GM12878 (cell line): ENCODE results near the gene SNX30. TPM values are rescaled to one million over a fixed set of nuclear protein-coding genes. Genes with fewer than 3 reads are reported as not detected.

Experiments
- ATAC-seq: fragments of 200-7000 bp; cut with Tn5 transposase; 3 replicates; pipeline ENCODE4 v1.9.1; 2020; ENCODE audit warnings: mild to moderate bottlenecking, moderate library complexity
- BruUV-seq: library from RNA; stranded (reverse); fragments of 400-500 nt; replicated peaks from 2 replicates; lab custom pipeline; 2021; lab: Mats Ljungman, UMichigan
- CTCF ChIA-PET: fragments of 300-600 bp; sonication (Branson Sonifier 250); formaldehyde crosslinking; extraction: SDS; loops from one replicate; lab custom pipeline; 2021; ENCODE audit warnings: inconsistent platforms; lab: Yijun Ruan, JAX
- POLR2A ChIA-PET: fragments of 350-600 bp; formaldehyde crosslinking; extraction: SDS; loops from one replicate; lab custom pipeline; 2021; ENCODE audit warnings: inconsistent platforms; lab: Charles Lee
- RAD21 ChIA-PET: fragments of 300-600 bp; sonication (Branson Sonifier 250); formaldehyde crosslinking; loops from one replicate; lab custom pipeline; 2023; ENCODE audit warnings: antibody characterized with exemption; ENCODE audit not compliant: unreplicated experiment; lab: Charles Lee
- SMC1A ChIA-PET: fragments of 300-600 bp; sonication (Branson Sonifier 250); formaldehyde crosslinking; loops from one replicate; lab custom pipeline; 2023; ENCODE audit not compliant: unreplicated experiment, uncharacterized antibody; lab: Charles Lee
- DNase-seq: peaks from one replicate; pipeline ENCODE4 v3.0.0-alpha.2; 2011; ENCODE audit warnings: low read depth, low spot score
- FAIRE-seq: peaks from 3 replicates; lab custom pipeline; 2011; peaks lifted over from hg19 to GRCh38; lab: Jason Lieb, UNC
- H2AFZ ChIP-seq: 2 replicates; pipeline ENCODE4 v1.6.0; 2011; ENCODE audit warnings: low read depth, low read length, control low read depth; ENCODE audit not compliant: control insufficient read depth
- H3K27ac ChIP-seq: 2 replicates; pipeline ENCODE4 v1.5.1; 2011; ENCODE audit warnings: control low read depth; ENCODE audit not compliant: control insufficient read depth, insufficient read depth
- H3K27me3 ChIP-seq, 2 experiments: replicated peaks in 1 of 2; 2 replicates each; pipeline versions ENCODE4 v1.6.0 to v1.6.1; 2011; ENCODE audit warnings: low read length in 1 of 2; ENCODE audit not compliant: control insufficient read depth in 2 of 2, insufficient read depth in 2 of 2
- H3K36me3 ChIP-seq, 2 experiments: 2 replicates each; pipeline ENCODE4 v1.5.1; 2011; ENCODE audit warnings: low read length in 1 of 2; ENCODE audit not compliant: control insufficient read depth in 2 of 2, insufficient read depth in 2 of 2
- H3K4me1 ChIP-seq: 2 replicates; pipeline ENCODE4 v1.6.1; 2011; ENCODE audit warnings: mild to moderate bottlenecking, low read length, moderate library complexity, mixed read lengths; ENCODE audit not compliant: control insufficient read depth, insufficient read depth
- H3K4me2 ChIP-seq: 2 replicates; pipeline ENCODE4 v1.6.0; 2011; ENCODE audit warnings: control low read depth; ENCODE audit not compliant: control insufficient read depth, insufficient read depth
- H3K4me3 ChIP-seq: fragments of 200-600 bp; sonication (generic); 2 replicates; pipeline ENCODE4 v1.5.1; 2016
- H3K79me2 ChIP-seq: 2 replicates; pipeline ENCODE4 v1.6.0; 2011; ENCODE audit warnings: low read length; ENCODE audit not compliant: control insufficient read depth, insufficient read depth
- H3K9ac ChIP-seq: 2 replicates; pipeline ENCODE4 v1.8.0; 2011; ENCODE audit warnings: low read length, control low read depth, mixed read lengths; ENCODE audit not compliant: control insufficient read depth, insufficient read depth
- H3K9me3 ChIP-seq: replicated peaks from 3 replicates; pipeline ENCODE4 v1.5.1; 2011; ENCODE audit warnings: mild to moderate bottlenecking, low read length; ENCODE audit not compliant: control insufficient read depth, insufficient read depth
- H4K20me1 ChIP-seq: 2 replicates; pipeline ENCODE4 v1.6.0; 2011; ENCODE audit not compliant: control insufficient read depth, insufficient read depth
- FOXK2 ChIP-seq: fragments of 450-650 bp; IDR thresholded peaks from 2 replicates; pipeline ENCODE4 v1.6.1; 2017; ENCODE audit warnings: mild to moderate bottlenecking, moderate library complexity
- FOXM1 ChIP-seq: IDR thresholded peaks from 2 replicates; pipeline ENCODE4 v1.6.1; 2012; ENCODE audit warnings: low read depth, mild to moderate bottlenecking, inconsistent platforms, low read length, moderate library complexity
- MEF2A ChIP-seq: IDR thresholded peaks from 2 replicates; pipeline ENCODE4 v1.6.1; 2011; ENCODE audit warnings: low read depth, mild to moderate bottlenecking, low read length, moderate library complexity; ENCODE audit not compliant: insufficient read depth
- NFIC ChIP-seq: IDR thresholded peaks from 2 replicates; pipeline ENCODE4 v1.6.1; 2012; ENCODE audit warnings: low read depth, mild to moderate bottlenecking, inconsistent platforms, low read length, moderate library complexity
- POLR2AphosphoS2 ChIP-seq: IDR thresholded peaks from 2 replicates; pipeline ENCODE4 v1.6.1; 2011; ENCODE audit warnings: low read depth, mild to moderate bottlenecking, low read length, improper control_type of control experiment, moderate library complexity
- RUNX3 ChIP-seq: IDR thresholded peaks from 2 replicates; pipeline ENCODE4 v1.6.1; 2012; ENCODE audit warnings: low read length, inconsistent platforms
- SMARCA5 ChIP-seq: fragments of 450-650 bp; IDR thresholded peaks from 2 replicates; pipeline ENCODE4 v1.6.1; 2017; ENCODE audit warnings: mild to moderate bottlenecking
- SP1 ChIP-seq: IDR thresholded peaks from one replicate; pipeline ENCODE4 v1.6.1; 2011; ENCODE audit warnings: low read depth, low read length
- ZNF217 ChIP-seq: fragments of 450-650 bp; IDR thresholded peaks from 2 replicates; pipeline ENCODE4 v1.6.1; 2017; ENCODE audit warnings: antibody characterized with exemption, mild to moderate bottlenecking
- WGBS: methylation state at CpG from one replicate; pipeline ENCODE4 v1.1.6; 2016; ENCODE audit warnings: low lambda C conversion rate; ENCODE audit not compliant: insufficient replicate concordance, insufficient coverage; ENCODE audit errors: missing lambda C conversion rate; 5-methylcytosine and 5-hydroxymethylcytosine counted together
- in situ Hi-C: fragments of 300-500 bp; cut with MboI; formaldehyde crosslinking; loops from 9 replicates; pipeline ENCODE4 v1.14.3; 2018; ENCODE audit warnings: mixed read lengths
- intact Hi-C: fragments of 100-400 bp; cut with micrococcal nuclease; formaldehyde crosslinking; loops from one replicate; pipeline ENCODE4 v1.14.2; 2022; ENCODE audit not compliant: unreplicated experiment
- polyA plus RNA-seq, 11 experiments: library from polyadenylated mRNA; depleted of rRNA in 4 of 11; unstranded in 6 of 11; stranded (reverse) in 5 of 11; fragments of >200 nt; fragmentation: Nextera tagmentation in 4 of 11; fragmentation: Illumina TruSeq in 1 of 11; extraction: Ambion mirVana in 4 of 11; extraction: Trizol in 1 of 11; gene quantifications; 1 replicate in 1 of 11; 2 replicates in 10 of 11; pipeline versions ENCODE4 v1.2.1 to v1.2.3, GENCODE V29; 2011 to 2016; ENCODE audit warnings: inconsistent platforms in 2 of 11, missing spikeins in 2 of 11, low read depth in 1 of 11
- total RNA-seq, 4 experiments: library from RNA; depleted of rRNA in 3 of 4; stranded (reverse); fragments of >200 nt in 3 of 4; fragmentation: Illumina TruSeq in 1 of 4; extraction: Trizol in 1 of 4; gene quantifications; 2 replicates each; pipeline versions ENCODE4 v1.2.1 to v1.2.3, GENCODE V29; 2013 to 2021
- TF ChIP-seq, protein P1 (sequence below): fragments of 450-650 bp; IDR thresholded peaks from 2 replicates; pipeline ENCODE4 v1.6.1; 2017; ENCODE audit warnings: mild to moderate bottlenecking
- TF ChIP-seq, protein P2 (sequence below): fragments of 450-650 bp; IDR thresholded peaks from 2 replicates; pipeline ENCODE4 v1.6.1; 2017; ENCODE audit warnings: mild to moderate bottlenecking, moderate library complexity
- TF ChIP-seq, protein P3 (sequence below): IDR thresholded peaks from 2 replicates; pipeline ENCODE4 v1.6.1; 2012; ENCODE audit warnings: improper control_type of control experiment, low read depth, low read length; ENCODE audit not compliant: insufficient replicate concordance

Gene SNX30
- total and polyA plus RNA-seq, 10 of the 15 experiments (the other 5 are each of a cell fraction or from before 2014, with no cell fraction given), result 0.53 to 4.0 (median 1.5) TPM

DNA sequence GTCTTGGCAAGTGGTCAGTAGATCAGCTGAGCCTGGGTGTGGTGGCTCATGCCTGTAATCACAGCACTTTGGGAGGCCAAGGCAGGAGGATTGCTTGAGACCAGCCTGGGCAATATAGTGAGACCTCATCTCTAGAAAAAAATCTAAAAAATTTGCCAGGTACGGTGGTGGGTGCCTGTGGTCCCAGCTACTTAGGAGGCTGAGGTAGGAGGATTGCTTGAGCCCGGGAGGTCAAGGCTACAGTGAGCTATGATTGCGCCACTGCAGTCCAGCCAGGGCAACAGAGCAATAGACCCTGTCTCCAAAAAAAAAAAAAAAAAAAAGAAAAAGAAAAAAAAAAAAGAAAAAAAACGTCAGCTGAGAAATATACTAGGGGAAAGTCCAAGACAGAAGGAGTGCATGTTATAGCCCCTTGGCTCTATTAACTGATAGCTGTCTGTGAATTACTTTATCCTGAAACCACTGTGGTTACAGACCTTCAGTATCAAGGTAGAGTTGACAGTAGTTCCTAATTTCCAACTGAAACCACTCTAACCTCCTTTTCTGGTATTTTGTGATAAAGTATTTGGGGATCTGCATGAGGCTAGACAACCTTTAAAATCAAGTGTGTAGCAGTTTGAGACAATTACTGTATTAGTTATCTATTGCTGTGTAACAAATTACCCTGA, 30.3 kb upstream of the SNX30 start:
- in situ Hi-C loops, result no loop called here

More for the DNA sequence above, 30.3 kb upstream of the SNX30 start:
- Histone ChIP-seq H3K79me2 (peaks cover 10% of the 10 kb centered on the region), H3K9ac (no peak overlapping the region), H3K4me2 (no peak overlapping the region; the same call in 1 of the 2 replicates), H3K36me3 (no peaks in the 10 kb centered on the region), H4K20me1 (no peaks in the 10 kb centered on the region), H3K9me3 (no peaks in the 10 kb centered on the region; the same call in 1 of the 3 replicates), H2AFZ (no peak overlapping the region), H3K27me3 (no peaks in the 10 kb centered on the region), H3K4me1 (peaks cover 19% of the 10 kb centered on the region), H3K27ac (no peak overlapping the region), H3K4me3 (no peak overlapping the region)
- WGBS, result 100% methylated on average over 1 of the region's 4 CpGs
- ATAC-seq (no peak), DNase-seq (no peak), FAIRE-seq (no peak)
- BruUV-seq, result no TSS peak
- TF ChIP-seq, protein P1, sequence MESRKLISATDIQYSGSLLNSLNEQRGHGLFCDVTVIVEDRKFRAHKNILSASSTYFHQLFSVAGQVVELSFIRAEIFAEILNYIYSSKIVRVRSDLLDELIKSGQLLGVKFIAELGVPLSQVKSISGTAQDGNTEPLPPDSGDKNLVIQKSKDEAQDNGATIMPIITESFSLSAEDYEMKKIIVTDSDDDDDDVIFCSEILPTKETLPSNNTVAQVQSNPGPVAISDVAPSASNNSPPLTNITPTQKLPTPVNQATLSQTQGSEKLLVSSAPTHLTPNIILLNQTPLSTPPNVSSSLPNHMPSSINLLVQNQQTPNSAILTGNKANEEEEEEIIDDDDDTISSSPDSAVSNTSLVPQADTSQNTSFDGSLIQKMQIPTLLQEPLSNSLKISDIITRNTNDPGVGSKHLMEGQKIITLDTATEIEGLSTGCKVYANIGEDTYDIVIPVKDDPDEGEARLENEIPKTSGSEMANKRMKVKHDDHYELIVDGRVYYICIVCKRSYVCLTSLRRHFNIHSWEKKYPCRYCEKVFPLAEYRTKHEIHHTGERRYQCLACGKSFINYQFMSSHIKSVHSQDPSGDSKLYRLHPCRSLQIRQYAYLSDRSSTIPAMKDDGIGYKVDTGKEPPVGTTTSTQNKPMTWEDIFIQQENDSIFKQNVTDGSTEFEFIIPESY, result no peak
- TF ChIP-seq FOXM1 (no peak), ZNF217 (no peak), MEF2A (no peak), POLR2AphosphoS2 (no peak), SP1 (no peak), SMARCA5 (no peak), FOXK2 (no peak), RUNX3 (peak; percentile 77), NFIC (peak; percentile 44; the same call in 1 of the 2 replicates)
- TF ChIP-seq, protein P2, sequence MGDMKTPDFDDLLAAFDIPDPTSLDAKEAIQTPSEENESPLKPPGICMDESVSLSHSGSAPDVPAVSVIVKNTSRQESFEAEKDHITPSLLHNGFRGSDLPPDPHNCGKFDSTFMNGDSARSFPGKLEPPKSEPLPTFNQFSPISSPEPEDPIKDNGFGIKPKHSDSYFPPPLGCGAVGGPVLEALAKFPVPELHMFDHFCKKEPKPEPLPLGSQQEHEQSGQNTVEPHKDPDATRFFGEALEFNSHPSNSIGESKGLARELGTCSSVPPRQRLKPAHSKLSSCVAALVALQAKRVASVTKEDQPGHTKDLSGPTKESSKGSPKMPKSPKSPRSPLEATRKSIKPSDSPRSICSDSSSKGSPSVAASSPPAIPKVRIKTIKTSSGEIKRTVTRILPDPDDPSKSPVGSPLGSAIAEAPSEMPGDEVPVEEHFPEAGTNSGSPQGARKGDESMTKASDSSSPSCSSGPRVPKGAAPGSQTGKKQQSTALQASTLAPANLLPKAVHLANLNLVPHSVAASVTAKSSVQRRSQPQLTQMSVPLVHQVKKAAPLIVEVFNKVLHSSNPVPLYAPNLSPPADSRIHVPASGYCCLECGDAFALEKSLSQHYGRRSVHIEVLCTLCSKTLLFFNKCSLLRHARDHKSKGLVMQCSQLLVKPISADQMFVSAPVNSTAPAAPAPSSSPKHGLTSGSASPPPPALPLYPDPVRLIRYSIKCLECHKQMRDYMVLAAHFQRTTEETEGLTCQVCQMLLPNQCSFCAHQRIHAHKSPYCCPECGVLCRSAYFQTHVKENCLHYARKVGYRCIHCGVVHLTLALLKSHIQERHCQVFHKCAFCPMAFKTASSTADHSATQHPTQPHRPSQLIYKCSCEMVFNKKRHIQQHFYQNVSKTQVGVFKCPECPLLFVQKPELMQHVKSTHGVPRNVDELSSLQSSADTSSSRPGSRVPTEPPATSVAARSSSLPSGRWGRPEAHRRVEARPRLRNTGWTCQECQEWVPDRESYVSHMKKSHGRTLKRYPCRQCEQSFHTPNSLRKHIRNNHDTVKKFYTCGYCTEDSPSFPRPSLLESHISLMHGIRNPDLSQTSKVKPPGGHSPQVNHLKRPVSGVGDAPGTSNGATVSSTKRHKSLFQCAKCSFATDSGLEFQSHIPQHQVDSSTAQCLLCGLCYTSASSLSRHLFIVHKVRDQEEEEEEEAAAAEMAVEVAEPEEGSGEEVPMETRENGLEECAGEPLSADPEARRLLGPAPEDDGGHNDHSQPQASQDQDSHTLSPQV, result no peak
- TF ChIP-seq, protein P3, sequence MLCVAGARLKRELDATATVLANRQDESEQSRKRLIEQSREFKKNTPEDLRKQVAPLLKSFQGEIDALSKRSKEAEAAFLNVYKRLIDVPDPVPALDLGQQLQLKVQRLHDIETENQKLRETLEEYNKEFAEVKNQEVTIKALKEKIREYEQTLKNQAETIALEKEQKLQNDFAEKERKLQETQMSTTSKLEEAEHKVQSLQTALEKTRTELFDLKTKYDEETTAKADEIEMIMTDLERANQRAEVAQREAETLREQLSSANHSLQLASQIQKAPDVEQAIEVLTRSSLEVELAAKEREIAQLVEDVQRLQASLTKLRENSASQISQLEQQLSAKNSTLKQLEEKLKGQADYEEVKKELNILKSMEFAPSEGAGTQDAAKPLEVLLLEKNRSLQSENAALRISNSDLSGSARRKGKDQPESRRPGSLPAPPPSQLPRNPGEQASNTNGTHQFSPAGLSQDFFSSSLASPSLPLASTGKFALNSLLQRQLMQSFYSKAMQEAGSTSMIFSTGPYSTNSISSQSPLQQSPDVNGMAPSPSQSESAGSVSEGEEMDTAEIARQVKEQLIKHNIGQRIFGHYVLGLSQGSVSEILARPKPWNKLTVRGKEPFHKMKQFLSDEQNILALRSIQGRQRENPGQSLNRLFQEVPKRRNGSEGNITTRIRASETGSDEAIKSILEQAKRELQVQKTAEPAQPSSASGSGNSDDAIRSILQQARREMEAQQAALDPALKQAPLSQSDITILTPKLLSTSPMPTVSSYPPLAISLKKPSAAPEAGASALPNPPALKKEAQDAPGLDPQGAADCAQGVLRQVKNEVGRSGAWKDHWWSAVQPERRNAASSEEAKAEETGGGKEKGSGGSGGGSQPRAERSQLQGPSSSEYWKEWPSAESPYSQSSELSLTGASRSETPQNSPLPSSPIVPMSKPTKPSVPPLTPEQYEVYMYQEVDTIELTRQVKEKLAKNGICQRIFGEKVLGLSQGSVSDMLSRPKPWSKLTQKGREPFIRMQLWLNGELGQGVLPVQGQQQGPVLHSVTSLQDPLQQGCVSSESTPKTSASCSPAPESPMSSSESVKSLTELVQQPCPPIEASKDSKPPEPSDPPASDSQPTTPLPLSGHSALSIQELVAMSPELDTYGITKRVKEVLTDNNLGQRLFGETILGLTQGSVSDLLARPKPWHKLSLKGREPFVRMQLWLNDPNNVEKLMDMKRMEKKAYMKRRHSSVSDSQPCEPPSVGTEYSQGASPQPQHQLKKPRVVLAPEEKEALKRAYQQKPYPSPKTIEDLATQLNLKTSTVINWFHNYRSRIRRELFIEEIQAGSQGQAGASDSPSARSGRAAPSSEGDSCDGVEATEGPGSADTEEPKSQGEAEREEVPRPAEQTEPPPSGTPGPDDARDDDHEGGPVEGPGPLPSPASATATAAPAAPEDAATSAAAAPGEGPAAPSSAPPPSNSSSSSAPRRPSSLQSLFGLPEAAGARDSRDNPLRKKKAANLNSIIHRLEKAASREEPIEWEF, result no peak
- ChIA-PET CTCF (interaction anchor here (0.6 to 1.6 kb wide), 4 partner anchors 9 to 623 kb away, joined by 3 to 5 read pairs (median 4); no protein-coding TSS in a partner anchor), RAD21 (interaction anchor here (0.7 kb wide), 1 partner anchor 341 kb away, joined by 3 read pairs; no protein-coding TSS in a partner anchor), POLR2A (interaction anchor here (0.6 to 0.7 kb wide), 3 partner anchors 92 to 266 kb away, joined by 3 to 6 read pairs (median 3); no protein-coding TSS in a partner anchor), SMC1A (interaction anchor here (1.7 kb wide), 1 partner anchor 9 kb away, joined by 4 read pairs; no protein-coding TSS in a partner anchor)
- intact Hi-C loops, result no loop called here
